NCI-H748 treated with DMSO at 0.1 percent for 48 hours (cell line): ENCODE data around the gene CDK6.

Source experiments
- DNase-seq: peaks from one replicate; lab custom pipeline; 2025; lab: John Stamatoyannopoulos, UW

The CDK6 gene

DNA sequence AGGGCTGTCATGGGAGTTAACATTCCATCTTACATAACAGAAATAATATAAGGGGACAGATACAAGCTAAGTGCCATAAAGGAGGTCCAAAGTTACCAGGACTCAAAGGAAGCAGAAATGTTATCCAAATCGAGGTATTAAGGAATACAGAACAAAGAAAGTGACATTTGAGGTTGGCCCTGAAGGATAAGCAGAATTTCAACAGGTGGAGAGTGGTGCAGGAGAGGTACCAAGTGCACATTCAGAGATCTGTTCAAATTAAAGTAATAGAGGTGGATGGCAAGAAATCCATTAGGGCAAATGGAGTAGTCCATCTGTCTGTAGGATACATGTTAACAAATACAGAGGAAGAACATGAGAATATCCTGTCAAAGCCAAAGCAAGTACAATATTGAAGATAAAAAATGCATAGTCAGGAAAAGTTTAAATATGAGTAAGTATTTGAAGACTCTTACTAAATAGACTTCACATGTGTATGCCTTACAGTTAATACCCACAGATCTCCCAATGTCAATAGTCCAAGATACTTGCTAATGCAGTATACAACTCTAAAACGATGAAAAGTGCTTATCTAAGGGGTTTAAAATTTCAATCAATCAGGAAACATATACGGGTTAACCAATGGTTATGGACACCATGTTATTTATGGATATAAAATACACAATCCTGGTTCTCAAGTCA is 10.0 kb downstream of the CDK6 start:
- no peak for DNase-seq

DNA sequence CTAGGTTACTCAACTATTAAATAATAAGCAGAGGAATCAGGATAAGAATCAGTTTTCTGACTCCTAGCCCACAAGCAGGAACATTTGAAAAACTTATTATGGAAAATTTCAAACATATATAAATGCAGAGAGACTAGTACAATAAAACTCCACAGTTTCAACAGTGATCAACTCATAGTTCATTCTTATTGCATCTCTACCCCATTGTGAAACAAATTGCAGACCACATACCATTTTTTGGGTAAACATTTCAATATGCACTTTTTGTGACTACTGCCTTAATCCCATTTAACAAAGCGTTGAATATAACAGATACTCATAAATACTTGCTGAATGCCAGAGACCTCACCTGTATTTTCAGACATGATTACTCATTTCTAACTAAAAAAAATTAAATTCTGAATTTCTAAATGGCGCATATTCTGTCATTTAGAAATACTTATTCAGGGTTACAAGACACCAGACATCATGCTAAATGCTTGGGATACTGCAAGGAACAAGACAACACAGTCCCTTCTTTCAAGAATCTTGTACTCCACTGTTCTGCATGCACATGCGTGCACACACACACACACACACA is 11.4 kb downstream of the CDK6 start:
- no peak for DNase-seq

DNA sequence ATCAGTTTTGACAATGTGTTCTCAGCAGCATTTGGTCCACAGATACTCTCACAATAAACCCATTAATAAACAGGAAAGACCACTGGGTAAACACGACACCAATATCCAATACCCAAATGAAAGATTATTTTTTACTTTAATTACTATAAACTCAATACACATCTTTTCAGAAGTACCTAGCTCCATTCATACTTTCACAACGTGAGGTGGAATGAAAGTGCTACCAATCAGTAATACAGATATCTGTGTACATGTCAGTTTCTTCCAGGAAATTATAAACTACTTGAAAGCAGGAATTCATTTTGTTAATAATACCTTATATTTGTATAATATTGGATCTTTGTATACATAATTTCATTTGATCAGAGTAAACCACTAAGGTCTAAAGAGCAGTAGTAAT is 11.9 kb downstream of the CDK6 start:
- DNase-seq, result no peak

DNA sequence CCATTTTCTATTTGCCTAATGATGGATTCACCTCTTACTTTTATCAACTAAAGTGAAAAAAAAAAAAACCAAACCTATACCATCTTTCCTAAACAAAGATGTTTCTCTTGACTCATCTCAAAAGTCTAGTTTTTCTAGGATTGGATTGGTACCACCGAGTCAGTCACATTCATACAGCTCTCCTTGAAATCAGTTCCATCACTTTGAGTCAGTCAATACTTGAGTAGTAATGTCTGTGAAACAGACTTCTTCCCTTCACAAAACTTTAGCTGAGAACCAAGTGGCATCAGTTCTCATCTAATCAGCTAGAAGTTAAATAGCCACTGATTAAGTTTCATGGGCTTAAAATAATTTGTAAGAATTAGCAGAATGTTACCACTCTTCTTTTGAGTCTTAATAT is 13.3 kb downstream of the CDK6 start:
- DNase-seq, result no peak

DNA sequence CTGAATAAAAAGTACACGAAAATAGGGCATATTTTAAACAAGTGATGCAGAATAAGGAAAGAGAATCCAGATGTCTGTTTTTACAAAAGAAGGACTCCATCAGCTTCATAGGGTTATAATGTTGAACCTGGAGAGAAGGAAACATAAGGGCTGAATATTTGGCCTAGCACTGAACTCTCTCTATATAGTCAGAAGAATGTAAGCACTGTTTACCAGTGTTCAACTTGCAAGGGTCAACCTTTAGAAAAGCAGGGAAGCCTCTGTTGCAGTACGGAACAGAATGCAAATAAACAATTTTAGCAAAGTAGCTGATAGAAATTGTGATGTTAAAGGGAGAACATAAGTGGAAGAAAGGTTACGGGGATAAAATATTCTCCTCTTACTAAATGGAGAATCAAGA is 16.2 kb downstream of the CDK6 start:
- no peak for DNase-seq

DNA sequence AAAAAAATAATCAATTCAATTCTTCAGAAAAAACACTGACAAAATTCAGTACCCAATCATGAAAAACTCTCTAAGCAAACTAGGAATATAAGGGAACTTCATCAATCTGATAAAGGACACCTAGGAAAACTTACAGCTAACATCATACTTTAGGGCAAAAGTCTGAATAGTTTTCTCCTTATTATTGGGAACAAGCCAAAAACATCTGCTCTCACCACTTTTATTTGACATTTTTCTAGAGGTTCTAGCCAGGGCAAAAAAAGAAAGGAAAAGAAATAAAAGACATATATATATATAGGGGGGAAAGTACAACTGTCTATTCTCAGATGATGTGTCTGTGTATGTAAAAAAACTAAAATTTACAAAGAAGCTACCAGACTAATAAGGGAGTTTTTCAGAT is 19.0 kb downstream of the CDK6 start:
- no peak for DNase-seq

DNA sequence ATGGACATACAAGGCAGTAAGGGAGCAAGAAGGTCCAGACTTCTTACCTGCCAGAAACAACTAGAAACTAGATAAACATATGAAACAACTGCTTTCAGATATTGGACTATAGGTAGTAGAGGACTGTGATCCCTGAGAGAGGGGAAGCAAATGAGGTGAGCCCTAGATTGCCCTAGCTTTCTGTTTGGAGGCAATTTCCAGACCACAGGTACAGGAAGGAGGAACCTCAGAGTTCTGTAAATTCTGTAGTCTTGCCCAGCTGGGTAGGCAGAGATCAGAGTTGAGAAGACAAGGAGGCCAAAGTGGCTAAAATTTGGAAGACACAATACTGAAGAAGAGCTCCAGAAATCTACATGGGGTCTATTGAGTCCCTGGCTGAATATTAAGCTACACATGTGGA is 21.0 kb downstream of the CDK6 start:
- no peak for DNase-seq

DNA sequence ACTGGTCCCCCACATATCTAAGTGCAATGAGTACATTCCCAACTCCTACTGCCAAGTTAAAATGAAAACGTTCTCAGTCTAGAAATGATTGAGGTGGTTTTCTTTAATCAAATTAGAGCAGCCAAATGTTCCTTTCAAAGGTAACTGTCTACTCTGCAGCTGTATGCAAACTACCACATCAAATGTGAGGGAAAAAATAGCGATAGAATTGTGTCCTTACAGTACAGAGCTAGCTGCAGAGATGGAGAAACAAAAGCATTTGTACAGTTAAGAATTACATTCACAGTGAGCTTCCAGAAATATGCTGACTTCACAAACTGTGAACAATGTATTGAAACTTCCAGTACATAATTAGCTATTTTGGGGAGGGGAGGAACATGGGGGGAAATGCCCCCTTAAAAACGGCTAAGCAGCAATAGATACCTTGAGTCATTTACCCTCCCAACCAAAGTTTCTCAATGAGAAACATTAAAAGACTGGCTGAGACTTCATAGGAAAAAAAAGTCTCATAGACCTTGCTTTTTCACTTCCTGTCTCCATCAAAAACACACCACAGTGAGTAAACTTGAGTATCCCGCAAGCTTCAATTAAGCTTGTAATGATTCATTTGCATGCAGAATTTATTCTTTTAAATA is 22.9 kb downstream of the CDK6 start:
- no peak for DNase-seq

DNA sequence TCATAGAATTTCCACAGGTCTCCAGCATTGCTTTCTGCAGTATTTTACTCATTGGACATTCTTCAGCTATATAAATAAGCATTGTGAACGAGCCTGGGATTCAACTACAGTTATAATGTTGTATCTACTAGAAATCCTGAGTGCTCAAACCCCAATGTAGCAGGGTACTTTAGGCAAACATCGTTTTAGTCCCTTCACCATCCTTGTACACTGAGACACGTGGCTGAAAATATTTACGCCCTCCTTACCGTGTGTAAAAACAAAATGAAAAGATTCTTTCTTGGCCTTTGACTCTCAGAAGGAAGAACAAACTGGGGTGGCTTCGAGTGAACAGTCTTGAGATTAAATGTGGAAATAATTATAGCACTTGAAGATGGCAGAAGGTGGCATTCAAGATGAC is 25.2 kb downstream of the CDK6 start:
- DNase-seq, result no peak

DNA sequence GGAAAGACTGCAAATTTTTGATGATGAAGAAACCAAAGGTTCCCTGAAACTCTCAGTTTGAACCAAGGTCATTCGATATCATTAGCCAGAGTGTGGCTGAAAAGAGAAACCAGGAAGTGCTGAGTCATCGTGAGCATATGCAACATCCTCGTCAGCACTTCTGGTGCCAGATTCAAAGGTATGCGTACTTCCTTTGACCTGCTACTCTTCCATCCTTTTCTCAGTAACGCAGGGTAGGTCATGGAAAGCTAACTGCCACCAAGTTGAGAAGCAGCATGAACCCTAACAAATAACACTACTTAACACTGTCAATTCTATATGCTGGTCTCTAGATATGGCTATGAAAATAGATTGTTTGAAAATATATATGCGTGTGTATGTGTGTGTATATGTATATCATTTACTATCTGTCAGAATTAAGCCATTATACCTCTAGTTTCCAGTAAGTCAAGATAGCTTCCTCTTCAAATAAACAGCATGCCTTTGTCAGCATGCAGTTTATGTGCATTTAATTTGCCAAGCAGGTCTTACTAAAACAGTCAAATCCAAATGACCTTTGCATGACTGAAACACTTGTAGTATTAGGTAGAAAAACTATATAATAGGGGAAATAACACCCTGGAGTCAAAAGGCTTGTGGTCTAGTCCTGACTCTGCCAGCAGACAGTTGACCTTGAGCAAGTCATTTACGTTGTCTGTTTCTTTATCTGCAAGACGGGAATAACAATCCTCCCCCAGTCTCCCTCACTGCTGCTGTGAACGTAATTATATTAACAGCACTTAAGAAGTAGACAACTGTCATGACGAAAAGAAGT is 26.4 kb downstream of the CDK6 start:
- peak; percentile 27 for DNase-seq

DNA sequence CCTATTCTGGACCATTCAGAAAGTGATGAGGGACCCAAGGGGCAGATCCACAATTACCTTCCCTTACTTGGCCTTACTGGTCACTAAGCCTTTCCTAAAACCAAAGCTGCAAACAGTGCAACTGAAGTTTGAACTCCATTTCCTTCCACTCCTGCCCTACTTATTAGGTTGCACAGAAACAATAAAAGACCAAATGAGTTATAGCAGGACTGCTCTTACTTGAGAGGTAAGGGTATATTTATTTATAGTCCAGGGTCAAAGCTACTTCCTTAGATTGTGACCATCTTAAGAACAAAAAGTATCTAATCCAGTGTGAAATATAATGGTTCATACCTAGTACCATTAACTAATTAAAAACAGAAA is 27.0 kb downstream of the CDK6 start:
- DNase-seq, result no peak

DNA sequence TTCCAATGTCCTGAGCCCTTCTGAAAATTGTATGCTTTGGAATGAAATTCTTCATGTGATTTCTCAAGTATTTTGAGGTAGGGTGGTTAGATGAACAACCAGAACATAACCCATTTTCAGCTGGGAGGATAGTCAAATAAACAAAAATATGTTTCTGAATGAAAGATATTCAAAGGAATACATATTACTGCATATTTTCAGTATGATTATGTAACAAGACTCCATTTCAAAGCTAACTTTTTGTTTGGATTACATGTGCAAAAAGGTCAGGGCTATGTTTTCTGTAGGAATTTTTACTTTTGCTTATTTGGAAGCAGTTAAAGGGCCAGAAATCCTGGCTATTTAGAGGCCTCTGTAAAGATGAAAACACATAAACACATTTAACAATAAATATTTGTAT is 27.7 kb downstream of the CDK6 start:
- no peak for DNase-seq

DNA sequence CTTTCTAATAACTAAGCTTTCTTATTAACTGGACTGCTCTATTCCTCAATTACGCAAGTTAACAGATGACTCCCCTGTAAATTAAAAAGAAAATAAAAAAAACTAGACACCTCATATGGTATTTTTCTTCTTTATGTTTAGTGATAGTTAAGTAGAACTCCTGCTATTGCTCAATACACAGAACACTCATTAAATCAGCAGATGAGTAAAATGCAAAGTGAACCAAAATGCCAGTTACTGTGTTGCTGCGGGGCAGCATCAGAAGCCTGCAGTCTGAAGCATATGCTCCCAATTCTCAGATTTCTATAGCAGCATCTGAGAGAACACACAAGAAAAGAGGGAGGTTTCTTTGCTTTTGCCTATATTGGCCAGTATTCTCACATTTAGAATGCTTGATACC is 28.4 kb downstream of the CDK6 start:
- DNase-seq, result no peak

DNA sequence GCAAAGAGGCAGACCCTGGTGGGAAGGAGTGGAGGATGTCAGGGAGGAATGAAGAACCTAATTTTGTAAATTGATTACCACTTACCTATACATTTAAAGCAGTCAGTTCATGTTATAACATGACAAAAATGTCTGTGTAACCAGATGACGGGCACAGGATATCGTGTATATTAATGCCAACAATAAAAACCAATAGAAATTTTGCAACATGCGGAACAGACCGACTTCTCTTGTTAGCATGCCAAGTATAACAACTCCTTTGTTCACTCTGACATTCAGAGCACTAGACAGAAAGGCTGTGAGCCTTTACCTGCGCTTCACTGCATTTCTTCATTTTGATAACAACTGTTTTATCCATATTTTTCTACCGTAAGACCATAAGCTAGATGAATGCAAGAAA is 29.9 kb downstream of the CDK6 start:
- DNase-seq, result no peak

DNA sequence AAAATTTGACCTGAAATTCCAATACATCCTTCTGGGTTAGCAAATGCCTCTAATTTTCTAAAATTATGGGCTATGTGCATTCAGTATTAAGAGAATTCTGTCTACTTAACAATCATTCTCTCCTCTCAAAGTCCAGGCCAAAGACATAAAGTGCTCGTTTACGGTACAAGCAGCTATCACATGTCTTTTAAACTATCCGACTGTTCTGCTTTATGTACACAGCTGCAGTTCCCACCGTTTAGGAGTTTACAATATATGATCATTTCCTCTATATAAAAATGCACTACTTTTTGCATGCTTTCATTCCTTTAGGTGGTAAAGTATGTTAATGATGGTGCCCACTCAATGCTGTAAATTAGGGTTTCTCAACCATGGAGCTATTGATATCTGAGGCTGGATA is 34.0 kb downstream of the CDK6 start:
- no peak for DNase-seq

DNA sequence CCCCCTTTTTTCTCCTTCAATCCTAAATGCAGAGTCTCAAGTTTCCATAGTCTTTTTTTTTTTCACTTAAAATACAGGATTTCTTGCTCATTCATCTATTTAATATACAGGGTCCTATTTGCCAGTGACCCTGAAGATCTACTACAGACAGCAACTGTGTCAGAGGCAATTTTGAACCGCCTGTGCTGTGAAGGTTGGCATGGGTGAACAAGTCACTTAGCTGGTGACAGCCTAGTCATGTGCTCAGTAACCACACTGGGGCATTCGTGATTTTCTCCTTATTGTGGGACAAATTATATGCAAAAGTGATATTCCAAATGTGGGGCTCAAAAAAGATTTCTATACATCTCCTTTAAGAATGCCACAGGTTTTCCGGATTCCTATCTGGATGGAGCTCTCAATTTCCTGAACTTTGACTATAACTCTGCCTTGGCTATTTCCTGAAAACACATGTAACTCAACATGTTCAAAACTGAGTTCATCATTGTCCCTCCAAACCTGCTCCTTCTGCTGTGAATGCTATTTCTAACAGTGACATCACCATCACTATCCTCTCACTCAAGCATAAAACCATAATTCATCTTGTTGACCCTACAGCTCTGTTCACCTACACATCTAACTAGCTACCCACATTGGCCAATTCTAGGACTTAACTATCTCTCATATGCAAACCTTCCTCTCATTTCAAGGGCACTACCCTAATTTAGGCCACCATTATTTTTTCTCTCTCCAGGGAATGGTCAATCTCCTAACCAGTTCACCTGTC is 36.7 kb downstream of the CDK6 start:
- no peak for DNase-seq

DNA sequence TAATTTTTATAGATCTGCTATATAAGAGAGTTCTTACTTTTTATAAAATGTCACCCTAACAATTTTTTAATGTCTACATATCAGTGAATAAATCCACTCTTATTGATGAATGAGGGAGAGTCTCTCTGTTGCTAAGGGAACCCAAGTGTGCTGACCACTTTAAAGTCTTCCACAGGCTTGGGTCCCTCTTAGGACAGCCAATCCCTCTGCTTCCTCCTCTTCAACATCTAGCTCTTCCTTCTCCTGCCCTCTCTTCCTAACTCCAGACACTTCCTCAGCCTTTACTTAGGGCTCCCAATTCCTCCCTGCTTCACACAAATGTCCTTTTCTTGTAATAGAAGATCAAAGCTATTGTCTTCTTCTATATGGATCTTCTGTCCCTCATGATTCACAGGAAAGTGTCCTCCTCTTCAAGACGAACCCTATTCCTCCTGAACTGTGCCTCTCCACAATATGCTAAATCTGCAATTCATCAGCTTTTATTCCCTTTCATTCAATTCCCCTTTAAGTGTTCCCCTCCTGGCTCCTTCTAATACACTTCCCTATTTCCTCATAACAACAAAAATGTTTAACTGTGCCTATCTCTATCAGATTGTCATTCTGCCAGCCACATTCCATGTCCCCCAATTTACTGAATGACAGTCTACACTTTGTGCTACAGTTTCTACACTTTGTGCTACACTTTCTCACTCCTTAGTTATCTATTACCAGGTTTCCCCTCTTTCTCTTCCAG is 37.7 kb downstream of the CDK6 start:
- DNase-seq, result no peak

DNA sequence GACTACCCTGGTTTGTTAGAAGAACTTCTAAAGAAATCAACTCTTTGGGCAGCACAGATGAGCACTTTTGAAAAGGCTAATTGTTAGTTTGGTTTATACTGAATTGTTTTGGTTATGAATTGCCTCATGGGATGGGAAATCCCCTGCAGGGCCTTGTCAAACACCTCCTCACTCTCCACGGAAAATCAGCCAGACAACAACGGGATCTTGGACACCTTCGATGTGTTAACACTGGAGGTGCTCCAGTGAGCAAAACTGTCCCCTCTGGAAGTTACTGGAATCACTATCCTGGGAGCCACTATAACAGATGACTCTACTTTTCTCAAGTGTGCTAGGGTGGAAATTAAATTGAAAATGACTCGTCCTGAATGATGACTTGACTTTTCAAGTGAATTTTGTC is 38.7 kb downstream of the CDK6 start:
- DNase-seq, result no peak

DNA sequence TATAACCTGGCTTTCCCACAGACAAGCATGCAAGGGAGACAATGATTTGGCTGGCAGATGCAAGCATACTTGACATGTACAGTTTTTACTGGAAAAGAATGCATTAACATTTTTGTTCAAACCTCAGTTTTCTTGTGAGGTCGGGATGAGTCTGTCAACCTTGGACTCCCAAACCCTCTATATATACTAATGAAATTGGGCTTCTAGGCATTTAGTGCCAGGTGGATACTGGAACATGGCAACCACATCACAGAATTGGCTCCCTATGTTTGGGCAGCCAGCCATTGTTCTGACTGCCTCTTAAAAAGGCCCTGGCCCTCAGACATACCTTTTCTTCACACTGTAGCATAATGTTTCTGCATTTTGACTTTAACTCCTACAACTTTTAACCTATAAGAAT is 39.1 kb downstream of the CDK6 start:
- DNase-seq, result no peak

DNA sequence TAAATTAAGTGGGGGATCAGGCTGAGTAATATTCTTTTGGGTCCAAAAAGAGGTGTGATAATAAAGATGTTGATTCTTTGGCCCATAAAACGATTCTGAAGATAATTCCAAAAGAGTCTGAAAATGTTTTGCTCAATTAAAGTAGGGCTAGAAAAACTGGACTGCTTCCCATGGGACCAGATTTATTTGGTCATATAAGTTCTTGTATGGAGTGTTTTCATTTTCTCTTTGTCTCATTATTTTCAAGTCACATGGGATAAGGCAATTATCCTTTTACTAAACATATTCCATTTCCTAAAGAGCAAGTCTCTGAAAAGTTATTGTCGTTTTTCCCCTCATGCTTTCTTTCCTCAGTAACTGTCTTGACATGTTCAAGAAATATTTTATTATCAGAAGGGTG is 41.5 kb downstream of the CDK6 start:
- DNase-seq, result no peak

DNA sequence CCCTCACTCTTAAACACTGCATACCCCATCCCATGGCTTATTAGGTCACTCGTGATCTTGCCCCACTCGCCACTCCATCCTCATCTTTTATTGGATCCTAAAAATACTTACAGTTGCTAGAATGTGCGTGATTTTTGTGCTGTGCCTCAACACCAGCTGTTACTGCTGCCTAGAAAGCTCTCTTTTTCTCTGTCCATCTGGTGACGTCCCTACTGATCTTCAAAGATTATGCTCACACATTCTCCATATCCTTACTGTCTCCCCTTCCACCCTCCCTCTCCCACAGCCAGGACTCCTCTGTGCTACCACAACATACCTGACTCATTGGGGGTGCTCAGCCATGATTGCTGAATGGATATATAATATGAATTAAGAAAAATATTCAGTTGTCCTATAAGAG is 42.0 kb downstream of the CDK6 start:
- DNase-seq, result no peak
